NCI-H2227 treated with DMSO at 0.1 percent for 48 hours (cell line): ENCODE data around the gene LRSAM1.

ENCODE experiments used
- DNase-seq: peaks from one replicate; lab custom pipeline; 2025; lab: John Stamatoyannopoulos, UW

Gene LRSAM1

DNA sequence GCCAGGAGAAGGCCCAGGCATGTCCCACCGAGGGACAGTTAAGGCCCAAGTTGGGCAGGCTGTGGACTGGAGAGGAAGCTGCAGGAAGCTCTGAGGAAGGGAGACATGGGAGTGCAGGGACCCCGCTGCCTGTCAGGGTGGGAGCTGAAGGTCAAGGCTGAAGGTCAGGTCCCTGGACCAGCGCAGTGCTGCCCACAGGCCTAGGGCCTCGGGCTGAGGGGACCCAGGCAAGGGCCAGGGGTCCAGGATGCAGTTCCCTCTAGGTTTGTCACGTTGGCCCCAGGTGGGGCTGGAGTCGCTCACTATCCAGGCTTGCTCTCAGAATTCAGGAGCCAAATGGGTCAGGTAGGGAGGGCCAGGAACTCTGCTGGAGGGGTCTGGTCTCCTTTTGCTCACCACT is 84.1 kb downstream of the LRSAM1 start:
- DNase-seq, result no peak

DNA sequence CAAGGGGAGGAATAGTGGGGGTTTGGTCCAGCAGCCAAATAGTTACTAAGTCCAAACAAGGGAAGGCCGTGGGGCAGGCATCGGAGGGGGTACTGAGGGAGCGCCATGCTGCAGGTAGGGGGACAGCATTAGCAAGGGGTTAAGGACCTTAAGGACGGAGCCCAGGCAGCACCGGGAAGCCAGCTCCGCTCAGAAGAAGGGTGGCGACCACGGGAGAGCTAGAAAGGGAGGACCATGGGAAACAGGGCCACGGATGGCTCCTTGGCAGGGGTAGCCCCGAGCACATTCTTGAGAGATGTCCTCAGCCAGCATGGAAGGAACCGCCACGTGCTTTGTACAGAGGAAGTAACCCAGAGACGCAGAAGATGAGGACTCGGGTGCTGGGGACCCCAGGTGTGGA is 84.5 kb downstream of the LRSAM1 start:
- no peak for DNase-seq

DNA sequence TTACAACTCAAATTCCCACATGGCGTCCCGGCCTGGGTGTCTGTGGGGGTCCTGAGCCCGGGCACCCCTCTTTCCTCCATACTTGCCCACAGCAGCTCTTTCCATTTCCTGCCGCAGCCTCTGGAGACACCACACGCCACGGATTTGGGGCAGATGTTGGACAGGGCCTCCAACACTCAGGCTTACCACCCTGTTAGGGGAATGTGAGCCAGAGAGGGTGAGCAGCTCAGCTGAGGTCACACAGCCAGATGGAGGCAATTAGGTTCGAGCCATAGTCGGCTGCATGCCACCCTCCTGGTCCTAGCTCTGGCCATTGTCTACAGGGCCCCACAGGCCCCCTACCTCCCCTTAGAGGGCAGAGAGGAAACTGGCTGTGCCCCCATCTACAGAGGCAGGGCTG is 85.2 kb downstream of the LRSAM1 start:
- DNase-seq, result no peak

DNA sequence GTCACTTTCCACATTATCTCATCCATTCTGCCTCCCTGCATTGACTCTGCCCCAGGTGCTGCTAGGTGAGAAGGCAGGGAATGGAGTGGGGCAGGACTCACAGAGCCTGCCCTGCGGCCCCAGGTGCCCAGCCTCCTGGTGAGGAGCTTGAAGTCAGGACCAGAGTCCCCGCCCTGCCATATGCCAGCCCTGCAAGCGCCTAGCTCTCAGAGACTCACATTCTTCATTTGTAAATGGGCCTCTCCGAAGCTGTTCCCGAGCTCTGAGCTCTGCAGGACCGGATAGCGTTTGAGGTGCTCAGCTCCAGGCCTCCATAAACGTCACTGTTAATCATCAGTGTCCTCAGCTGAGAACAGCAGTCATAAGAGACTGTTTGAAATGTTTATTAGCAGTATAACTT is 85.7 kb downstream of the LRSAM1 start:
- DNase-seq, result no peak

DNA sequence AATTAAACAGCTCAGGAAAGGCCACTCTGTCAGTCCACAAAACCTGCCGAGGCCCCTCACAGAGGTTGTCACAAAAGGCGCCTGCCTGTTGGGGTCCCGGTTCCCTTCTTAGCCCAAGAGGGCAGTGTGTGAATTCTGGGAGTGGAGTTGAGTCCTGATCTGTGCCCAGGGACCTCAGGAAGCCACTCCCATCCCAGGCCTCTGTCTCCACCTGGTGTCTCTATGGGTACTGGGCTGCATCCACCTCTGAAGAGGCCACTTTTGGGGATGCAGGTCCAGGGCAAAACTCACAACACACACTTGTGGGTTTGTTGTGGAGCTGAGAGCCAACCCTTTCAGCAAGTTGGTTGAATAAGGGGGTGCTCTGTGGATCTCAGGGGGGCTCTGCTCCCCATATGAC is 86.5 kb downstream of the LRSAM1 start:
- no peak for DNase-seq

DNA sequence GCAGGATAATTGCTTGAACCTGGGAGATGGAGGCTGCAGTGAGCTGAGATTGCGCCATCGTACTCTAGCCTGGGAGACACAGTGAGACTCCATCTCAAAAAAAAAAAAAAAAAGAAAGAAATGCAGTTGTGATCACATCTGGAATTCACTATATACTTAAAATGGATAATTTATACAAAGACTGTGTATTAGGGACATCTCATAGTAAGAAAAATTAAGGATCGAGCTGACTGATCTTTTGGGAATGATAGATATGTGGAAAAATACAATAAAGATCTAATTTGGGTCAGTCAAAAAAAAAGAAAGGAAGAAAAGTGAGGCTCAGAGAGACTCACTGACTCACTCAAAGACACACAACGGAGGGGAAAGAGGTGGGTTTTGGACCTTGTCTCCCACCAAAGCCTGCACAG is 87.5 kb downstream of the LRSAM1 start:
- no peak for DNase-seq

DNA sequence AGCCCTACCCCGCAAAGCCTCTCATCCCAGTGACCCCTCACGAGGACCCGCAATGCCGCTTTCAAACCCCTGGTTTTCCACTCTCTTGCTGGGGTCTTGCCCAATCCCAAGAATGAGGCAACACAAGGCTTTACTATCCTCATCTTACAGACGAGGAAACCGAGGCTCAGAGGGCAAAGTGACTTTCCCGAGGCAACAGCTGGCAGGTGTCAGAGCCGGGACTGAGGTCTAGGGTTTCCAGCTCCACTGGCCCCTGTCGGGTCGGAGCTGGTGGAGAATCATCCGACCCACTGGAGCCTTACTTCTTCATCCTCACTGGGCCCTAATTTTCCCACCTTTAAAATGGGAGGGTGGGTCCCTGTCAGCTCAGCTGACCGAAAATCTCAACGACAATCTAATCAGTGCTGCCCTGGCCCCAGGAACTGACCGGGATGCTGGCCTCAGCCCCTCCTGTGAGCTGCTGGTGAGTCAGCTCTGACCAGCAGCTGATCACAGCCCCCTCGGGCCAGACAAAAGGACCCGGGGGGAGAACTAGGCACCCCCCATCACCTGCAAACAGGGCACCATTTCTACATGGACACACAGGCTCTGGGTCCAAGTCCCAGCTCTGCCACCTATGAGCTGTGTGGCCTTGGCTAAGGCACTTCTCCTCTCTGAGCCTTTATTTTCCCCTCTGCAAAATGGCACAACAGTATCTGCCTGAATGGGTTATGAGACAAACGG is 88.1 kb downstream of the LRSAM1 start:
- no peak for DNase-seq

DNA sequence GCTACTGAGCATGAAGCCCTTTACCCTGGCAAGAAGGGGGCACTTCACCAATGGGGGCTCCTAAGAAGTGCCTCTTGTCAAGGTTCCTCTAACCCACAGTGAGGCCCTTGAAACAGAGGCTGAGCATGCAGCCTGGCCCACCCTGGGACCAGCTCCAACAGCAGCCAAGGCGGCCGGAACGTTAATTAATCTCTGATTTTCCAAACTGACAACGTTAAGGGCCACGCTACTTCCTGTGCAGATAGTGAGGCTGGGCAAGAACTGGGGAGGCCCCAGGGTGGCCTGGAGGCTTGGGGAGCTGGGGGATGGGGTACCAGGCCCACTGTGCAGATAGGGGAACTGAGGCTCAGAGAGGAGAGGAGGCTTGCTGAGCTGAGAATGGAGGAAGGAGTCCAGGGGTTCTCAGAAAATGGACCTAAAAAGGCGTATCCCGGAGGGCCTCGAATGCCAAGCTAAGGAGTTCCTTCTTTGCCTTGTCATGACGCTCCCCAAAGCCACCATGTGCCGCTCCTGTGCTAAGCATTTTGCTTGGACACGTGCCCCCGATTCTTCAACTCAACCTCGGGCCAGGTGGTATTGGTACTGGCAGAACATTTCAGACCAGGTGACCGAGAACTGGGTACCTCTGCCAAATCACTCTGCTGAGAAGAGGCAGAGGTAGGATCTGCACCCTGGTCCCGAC is 88.8 kb downstream of the LRSAM1 start:
- DNase-seq, result no peak

DNA sequence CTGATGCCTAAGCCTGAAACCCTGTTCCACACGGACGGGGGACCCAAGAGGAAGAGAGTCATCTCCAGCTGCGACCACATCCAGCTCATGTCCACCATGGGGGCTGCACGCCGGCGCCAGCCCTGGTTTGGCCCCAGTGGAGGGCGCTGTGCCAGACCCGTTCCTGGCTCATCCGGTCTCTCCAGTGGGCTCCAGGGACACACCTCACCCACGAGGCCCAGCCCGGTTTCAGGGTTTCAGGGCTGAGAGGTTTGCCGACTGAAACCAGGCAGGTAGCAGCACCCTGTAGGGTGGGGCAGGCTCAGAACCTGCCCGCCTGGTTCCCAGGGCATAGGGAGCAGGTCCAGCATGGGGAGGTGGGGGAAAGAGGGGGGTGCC is 89.3 kb downstream of the LRSAM1 start:
- no peak for DNase-seq

DNA sequence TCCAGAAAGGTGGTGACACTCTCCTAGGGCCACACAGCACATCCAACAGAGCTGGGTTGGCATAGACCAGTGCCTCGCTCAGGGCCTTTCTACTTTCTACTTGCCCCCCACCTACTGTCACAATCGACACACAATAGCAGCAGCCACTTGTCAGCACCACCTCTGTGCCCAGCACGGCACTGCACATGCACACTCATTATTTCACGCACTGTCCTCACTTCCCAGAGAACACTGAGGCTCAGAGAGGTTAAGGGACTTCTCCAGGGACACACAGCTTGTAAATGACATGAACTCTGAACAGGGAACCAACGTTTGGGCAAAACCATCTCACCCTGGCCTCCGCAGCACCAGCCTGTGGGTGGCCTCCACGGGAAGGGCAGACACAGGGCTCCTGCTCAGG is 89.9 kb downstream of the LRSAM1 start:
- no peak for DNase-seq

DNA sequence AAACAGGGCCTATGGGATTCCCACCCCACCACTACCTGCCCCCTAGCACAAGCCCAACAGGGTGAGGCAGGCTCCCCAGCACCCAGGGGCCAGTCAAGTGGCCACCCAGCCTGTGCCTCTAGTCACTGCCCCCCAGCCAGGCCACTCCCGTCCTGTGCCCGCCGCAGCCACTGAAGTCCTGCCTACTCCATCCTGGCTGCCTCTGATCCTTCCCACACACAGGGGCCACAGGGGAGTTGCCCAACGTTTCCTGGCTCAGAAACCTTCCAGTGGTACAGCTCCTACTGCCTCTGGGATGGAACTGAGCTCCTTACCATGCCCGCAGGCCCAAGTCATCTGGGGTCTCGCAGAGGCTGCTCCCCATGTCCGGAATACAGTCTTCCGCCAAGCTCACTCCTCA is 90.6 kb downstream of the LRSAM1 start:
- no peak for DNase-seq

DNA sequence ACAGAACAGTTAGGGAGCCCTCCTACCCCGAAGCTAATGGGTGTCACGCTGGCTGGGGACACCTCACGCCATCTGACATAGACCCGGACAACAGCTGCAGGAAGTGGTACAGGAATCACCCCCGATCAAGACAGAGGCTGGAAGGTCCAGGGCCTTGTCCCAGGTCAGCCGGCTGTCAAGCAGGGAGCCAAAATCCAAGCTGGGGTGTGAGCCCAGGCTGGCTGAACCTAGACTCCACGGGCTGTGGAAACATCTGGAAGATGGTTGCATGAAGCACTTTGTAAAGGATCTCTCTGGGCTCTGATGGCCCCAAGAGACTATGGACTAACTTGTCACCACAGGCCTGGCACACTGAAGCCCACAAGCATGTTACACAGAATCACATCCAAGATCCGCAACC is 91.9 kb downstream of the LRSAM1 start:
- DNase-seq, result no peak

DNA sequence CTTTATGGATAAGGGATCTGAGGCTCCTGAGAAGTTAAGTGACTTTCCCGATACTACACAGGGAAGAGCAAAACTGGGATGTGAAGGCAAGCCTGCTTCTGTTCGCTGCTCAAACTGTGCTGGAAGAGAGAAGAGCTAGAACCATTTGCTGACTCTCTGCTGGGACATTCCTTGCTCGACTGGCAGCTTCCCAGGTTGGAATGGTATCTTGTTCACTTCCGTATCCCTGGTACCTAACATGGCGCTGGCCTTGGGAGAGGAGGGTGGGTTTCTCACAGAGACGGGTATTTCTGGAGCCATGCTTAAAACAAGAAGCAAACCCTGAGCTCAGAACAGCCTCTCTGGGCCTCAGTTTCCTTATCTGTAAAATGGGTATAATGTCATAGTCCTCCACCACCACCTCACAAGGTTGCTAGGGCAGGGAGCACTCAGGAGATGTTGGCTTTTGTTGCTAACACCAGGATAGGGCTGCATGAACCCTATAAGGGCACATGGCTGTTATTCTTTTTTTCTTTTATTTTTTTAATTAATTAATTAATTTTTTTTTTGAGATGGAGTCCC is 92.7 kb downstream of the LRSAM1 start:
- DNase-seq, result no peak

DNA sequence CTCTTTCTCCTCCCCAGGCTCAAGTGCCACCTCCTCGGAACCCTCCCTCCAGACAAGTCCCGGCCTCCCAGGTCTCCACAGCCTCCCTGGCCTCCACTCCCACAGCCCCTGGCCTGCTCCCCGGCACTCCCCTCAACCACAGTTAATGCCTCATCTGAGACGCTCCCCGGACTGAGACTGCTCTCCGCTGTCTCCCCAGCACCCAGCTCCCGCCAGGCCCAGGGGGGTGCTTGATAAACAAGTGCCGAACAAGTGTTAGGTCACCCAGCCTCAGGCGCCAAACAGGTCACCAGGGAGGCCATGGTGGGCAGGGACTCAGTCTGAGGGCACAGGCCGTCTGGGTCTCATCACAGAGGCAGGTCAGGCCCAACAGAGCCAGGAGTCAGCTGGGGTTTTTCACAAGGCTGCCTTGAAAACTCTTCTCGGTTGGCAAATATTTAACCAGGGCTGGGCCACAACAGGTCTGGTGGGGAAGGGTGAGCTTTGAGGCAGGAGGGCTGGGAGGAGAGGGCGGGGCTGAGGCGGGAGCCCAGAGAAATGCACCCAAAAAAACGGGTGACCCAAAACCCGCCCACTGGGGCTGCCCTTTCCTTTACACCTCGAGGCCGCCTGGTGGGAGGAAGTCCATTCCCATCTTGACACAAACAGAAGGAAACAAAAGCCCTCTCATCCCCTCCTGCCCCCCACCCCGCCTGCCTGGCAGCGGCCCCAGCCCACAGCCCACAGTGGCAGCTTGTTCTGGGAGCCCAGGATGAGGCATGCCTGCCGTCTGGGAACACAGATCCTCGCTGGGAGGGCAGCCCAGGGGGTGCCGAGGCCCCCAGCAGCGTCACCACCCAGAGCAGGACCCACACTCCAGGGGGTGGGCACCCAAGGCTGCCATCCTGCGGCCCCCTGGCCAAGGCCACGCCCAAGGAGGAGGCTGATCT is 94.2 kb downstream of the LRSAM1 start:
- DNase-seq, result no peak

DNA sequence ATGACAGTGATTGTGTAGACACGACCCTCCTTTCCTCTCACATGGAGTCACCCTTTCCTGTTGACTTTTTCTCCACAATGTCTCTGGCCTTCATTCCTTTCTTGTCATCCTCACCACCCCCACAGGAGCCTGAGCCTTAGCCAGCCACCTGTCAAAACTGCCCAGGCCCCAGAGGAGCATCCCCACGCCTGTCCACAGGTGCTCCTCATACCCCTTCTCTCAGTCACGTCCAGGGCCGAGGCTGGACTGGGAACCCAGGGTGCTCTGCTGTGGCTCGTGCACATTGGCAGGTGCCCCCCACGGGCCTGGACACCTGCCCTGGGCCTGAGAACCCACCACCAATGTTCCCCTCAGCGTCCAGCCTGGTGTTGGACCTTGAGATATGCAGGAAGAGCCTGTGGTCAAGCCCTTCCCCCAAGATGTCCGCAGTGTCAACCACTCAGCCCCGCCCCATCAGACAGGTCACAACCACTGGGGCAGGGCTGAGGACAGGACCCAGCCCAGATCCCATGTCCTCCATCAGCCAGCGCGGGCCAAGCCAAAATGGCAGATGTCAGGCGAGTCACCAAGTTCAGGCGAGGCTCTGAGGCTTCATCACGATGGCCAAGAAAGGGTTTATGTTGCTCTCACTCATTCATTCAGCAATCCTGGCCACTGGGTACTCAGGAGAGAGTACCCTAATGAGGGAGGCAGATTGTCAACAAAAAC is 95.0 kb downstream of the LRSAM1 start:
- DNase-seq, result no peak

DNA sequence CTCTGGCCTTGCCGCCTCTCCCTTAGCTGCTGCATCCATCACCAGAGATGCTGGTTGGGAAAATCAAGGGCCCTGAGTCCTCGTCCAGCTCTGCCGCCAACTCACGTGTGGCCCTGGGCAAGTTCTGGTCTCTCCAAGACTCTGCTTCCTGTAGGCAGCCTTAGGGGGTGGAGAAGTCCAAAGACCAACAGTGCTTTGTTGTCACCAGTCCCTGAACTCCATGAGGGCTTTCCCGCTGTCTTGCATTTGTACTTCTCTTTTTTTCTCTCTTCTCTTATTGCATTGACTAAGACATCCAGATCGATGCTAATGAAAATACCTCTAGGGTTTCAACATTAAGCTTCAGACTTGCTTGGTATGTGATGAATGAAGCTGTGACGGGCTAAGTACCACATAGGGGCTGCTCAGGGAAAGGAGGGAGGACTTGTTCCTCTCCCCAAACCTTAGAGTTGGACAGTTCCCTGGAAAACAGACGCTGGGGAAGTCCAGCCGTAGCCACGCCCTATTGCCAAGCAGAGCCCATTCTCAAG is 97.1 kb downstream of the LRSAM1 start:
- DNase-seq, result no peak

DNA sequence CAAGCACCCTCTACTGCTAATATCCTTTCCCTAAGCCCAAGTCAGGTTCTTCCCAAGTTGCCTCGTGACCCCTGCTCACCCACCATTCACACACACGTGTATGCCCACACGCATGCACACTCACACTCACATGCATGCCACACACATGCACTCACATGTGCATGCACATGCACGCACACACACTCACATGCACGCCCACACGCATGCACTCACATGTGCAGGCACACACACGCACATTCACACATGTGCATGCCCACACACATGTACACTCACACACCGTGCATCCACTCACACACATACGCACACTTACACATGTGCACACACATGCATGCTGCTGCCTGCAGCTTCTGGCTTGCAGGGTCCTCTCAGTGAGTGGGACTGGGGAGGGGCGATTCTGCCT is 97.9 kb downstream of the LRSAM1 start:
- DNase-seq, result no peak

DNA sequence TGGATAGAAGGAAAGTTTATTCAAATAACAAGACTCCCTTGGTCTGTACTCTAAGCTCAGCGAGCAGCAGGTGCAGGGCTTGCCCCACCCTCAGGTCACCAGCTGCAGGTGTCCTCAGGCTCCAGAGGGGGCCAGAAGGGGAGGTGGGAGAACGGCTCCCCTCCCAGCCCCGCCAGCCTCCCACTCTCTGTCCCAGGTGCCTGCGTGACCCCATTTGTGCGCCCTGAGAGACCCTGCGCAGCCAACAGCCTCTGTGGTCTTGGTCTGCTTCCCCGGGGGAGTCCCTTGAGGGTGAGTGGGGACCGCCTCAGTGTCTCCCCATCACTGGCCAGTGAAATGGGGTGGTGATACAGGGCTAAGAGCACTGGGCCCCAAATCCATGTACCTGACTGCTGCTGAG is 98.4 kb downstream of the LRSAM1 start:
- no peak for DNase-seq

DNA sequence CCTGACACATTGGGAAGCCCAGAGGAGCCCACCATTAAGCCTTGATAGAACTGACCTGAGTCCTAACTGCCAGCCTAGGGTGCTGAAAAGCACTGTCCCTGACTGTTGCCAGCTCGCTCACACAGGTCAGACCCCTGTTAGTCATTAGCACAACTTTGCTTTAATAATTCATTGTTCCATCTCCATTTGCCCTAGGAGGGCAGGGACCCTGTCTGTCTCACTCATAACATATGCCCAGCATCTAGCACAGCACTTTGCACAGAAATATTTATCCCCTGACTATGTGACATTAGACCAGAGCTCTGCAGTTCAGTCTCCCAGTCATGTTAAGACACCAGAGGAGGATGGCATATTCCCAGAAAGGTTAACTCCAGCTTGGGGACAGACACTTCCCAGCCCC is 99.0 kb downstream of the LRSAM1 start:
- DNase-seq, result no peak

DNA sequence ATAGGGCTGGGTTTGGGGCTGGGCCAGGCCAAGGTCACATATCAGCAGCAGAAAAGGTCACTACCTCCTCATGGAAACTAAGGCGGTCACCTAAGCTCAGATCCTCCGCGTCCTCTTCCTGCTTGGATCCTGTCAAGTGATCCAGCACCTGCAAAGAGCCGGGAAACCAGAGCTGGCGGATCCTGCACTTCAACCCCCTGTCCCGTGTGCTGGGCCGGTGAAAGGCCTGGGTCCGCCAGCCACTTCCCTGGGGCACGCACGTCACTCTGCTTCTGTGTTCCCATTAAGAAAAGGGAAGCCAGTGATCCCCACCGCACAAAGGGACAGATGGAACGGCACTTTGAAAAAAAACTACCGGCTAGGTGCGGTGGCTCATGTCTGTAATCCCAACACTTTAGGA is 99.4 kb downstream of the LRSAM1 start:
- DNase-seq, result no peak
